Measurements from ENCODE around the gene SPAG17.

DNA sequence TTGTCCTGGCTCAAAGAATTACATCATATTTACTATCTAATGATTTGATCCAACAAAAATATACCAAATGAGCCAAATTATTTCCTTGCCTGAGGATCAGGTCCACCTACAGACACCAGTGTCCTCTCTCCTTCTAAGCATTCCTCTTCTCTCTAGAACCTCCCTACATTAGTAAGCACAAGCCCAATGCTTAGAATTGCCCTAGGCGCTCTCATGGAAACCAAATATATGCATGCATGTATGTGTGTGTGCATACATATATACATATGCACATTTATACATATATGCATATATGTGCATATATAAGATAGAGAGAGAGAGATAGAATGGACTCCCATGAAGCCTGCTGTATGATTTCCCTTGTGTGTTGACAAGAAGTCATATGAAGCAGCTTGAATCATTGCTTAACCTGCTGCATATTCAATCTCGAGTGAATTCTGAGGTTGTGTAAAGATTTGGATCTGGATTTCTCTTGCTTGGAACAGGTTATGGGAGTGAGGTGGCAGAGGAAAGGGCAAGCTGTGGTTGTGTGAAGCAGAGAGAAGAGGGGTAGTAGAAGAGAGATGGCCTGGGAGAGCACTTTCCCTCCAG lies 66.1 kb downstream of the SPAG17 start:
- TF ChIP-seq, protein P1, sequence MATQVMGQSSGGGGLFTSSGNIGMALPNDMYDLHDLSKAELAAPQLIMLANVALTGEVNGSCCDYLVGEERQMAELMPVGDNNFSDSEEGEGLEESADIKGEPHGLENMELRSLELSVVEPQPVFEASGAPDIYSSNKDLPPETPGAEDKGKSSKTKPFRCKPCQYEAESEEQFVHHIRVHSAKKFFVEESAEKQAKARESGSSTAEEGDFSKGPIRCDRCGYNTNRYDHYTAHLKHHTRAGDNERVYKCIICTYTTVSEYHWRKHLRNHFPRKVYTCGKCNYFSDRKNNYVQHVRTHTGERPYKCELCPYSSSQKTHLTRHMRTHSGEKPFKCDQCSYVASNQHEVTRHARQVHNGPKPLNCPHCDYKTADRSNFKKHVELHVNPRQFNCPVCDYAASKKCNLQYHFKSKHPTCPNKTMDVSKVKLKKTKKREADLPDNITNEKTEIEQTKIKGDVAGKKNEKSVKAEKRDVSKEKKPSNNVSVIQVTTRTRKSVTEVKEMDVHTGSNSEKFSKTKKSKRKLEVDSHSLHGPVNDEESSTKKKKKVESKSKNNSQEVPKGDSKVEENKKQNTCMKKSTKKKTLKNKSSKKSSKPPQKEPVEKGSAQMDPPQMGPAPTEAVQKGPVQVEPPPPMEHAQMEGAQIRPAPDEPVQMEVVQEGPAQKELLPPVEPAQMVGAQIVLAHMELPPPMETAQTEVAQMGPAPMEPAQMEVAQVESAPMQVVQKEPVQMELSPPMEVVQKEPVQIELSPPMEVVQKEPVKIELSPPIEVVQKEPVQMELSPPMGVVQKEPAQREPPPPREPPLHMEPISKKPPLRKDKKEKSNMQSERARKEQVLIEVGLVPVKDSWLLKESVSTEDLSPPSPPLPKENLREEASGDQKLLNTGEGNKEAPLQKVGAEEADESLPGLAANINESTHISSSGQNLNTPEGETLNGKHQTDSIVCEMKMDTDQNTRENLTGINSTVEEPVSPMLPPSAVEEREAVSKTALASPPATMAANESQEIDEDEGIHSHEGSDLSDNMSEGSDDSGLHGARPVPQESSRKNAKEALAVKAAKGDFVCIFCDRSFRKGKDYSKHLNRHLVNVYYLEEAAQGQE (IDR thresholded peaks at IDR 0.05; ENCODE audit: low read depth): no peak
- TF ChIP-seq CEBPB (IDR thresholded peaks at IDR 0.05) (no peak), CREB1 (IDR thresholded peaks at IDR 0.05; ENCODE audit: low read depth) (no peak)

Data from Ishikawa (cell line).